Uterus (tissue), 2 donors: ENCODE data around the gene DDT.

ENCODE experiments used
- POLR2A ChIP-seq, 2 donors: fragments of 450-650 bp; IDR thresholded peaks; one replicate each; pipeline ENCODE4 v1.6.1; 2016; ENCODE audit warnings: antibody characterized with exemption in 2 of 2, mild to moderate bottlenecking in 1 of 2, moderate library complexity in 1 of 2
- TF ChIP-seq, protein P1 (sequence below), 4 experiments: fragments of 200-600 bp in 2 of 4; fragments of 450-650 bp in 2 of 4; sonication (generic) in 2 of 4; IDR thresholded peaks; one replicate each; pipeline ENCODE4 v1.5.1; 2016 to 2019; ENCODE audit warnings: antibody characterized with exemption in 4 of 4, mild to moderate bottlenecking in 2 of 4, moderate library complexity in 1 of 4

DNA sequence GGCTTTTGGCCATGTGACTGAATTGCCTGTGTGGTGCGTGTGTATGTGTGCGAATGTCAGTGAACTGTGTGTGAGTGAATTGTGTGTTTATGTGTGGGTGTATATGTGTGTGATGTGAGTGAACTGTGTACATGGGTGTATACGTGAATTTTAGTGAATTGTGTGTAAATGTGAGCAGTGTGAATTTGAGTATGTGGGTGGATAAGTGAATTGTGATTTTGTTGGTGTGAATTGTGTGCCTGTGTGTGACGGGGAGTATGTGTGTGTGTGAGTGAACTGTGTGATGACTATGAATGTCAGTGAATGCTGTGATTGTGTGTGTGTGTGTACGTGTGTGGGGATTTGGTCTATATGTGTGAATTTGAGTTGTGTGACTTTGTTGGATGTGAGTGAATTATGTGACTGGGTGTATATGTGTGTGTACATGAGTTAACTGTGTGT is 4.0 kb downstream of the DDT start:
- TF ChIP-seq, protein P1, sequence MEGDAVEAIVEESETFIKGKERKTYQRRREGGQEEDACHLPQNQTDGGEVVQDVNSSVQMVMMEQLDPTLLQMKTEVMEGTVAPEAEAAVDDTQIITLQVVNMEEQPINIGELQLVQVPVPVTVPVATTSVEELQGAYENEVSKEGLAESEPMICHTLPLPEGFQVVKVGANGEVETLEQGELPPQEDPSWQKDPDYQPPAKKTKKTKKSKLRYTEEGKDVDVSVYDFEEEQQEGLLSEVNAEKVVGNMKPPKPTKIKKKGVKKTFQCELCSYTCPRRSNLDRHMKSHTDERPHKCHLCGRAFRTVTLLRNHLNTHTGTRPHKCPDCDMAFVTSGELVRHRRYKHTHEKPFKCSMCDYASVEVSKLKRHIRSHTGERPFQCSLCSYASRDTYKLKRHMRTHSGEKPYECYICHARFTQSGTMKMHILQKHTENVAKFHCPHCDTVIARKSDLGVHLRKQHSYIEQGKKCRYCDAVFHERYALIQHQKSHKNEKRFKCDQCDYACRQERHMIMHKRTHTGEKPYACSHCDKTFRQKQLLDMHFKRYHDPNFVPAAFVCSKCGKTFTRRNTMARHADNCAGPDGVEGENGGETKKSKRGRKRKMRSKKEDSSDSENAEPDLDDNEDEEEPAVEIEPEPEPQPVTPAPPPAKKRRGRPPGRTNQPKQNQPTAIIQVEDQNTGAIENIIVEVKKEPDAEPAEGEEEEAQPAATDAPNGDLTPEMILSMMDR (IDR thresholded peaks at IDR 0.05), result no peak
- TF ChIP-seq POLR2A (IDR thresholded peaks at IDR 0.05), result no peak
